SK-N-SH (cell line): ENCODE data around the gene FOXP1.

ENCODE experiments used
- YY1 ChIP-seq: IDR thresholded peaks from 2 replicates; pipeline ENCODE4 v1.4.0; 2012; ENCODE audit warnings: low read depth, mild to moderate bottlenecking
- TF ChIP-seq, protein P1 (sequence below): fragments of 150-350 bp; IDR thresholded peaks from 2 replicates; pipeline ENCODE4 v1.6.1; 2016; ENCODE audit warnings: mild to moderate bottlenecking, low read depth, low read length

GRCh38 chr3:71232175-71232679 lies 351.3 kb downstream of the FOXP1 start:
- no peak for TF ChIP-seq YY1
- TF ChIP-seq, protein P1, sequence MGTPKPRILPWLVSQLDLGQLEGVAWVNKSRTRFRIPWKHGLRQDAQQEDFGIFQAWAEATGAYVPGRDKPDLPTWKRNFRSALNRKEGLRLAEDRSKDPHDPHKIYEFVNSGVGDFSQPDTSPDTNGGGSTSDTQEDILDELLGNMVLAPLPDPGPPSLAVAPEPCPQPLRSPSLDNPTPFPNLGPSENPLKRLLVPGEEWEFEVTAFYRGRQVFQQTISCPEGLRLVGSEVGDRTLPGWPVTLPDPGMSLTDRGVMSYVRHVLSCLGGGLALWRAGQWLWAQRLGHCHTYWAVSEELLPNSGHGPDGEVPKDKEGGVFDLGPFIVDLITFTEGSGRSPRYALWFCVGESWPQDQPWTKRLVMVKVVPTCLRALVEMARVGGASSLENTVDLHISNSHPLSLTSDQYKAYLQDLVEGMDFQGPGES, result no peak
